GM23248 (cell line): ENCODE measurements around the gene ADK. TPM values are rescaled to one million over a fixed set of nuclear protein-coding genes. Genes with fewer than 3 reads are reported as not detected.
A peak's percentile ranks its signal among the peaks of the same experiment; 100 is the strongest.

Experiments used
- DNase-seq: peaks from one replicate; pipeline ENCODE4 v3.0.0-alpha.2; 2015
- H2AFZ ChIP-seq: fragments of 200-600 bp; sonication (generic); 2 replicates; pipeline ENCODE4 v1.6.1; 2016; ENCODE audit warnings: antibody characterized with exemption
- H3F3A ChIP-seq: fragments of 200-600 bp; sonication (generic); 2 replicates; pipeline ENCODE4 v1.6.1; 2016; ENCODE audit warnings: mild to moderate bottlenecking, antibody characterized with exemption, mixed run types; ENCODE audit not compliant: insufficient read depth
- H3K27ac ChIP-seq: fragments of 200-600 bp; sonication (generic); 2 replicates; pipeline ENCODE4 v1.5.1; 2016; ENCODE audit warnings: mild to moderate bottlenecking
- H3K27me3 ChIP-seq: fragments of 200-600 bp; sonication (generic); replicated peaks from 2 replicates; pipeline ENCODE4 v1.6.1; 2016; ENCODE audit warnings: mild to moderate bottlenecking; ENCODE audit not compliant: insufficient read depth
- H3K36me3 ChIP-seq: fragments of 200-600 bp; sonication (generic); 2 replicates; pipeline ENCODE4 v1.6.1; 2016; ENCODE audit warnings: low read depth, mild to moderate bottlenecking
- H3K4me1 ChIP-seq: fragments of 200-600 bp; sonication (generic); 2 replicates; pipeline ENCODE4 v1.6.1; 2016; ENCODE audit warnings: mild to moderate bottlenecking; ENCODE audit not compliant: insufficient read depth
- H3K4me2 ChIP-seq: fragments of 200-600 bp; sonication (generic); one replicate; pipeline ENCODE4 v1.6.1; 2016; ENCODE audit warnings: mild to moderate bottlenecking; ENCODE audit not compliant: unreplicated experiment
- H3K4me3 ChIP-seq: fragments of 200-600 bp; sonication (generic); 2 replicates; pipeline ENCODE4 v1.5.1; 2016; ENCODE audit warnings: mild to moderate bottlenecking
- H3K79me2 ChIP-seq: fragments of 200-600 bp; sonication (generic); 2 replicates; pipeline ENCODE4 v1.6.1; 2016; ENCODE audit warnings: mild to moderate bottlenecking; ENCODE audit not compliant: insufficient read depth
- H3K9ac ChIP-seq: fragments of 200-600 bp; sonication (generic); 2 replicates; pipeline ENCODE4 v1.6.1; 2016; ENCODE audit warnings: mild to moderate bottlenecking
- H3K9me2 ChIP-seq: fragments of 200-600 bp; sonication (generic); 2 replicates; pipeline ENCODE4 v1.6.1; 2016; ENCODE audit warnings: mixed run types, mild to moderate bottlenecking, moderate library complexity; ENCODE audit not compliant: insufficient read depth
- H3K9me3 ChIP-seq: fragments of 200-600 bp; sonication (generic); one replicate; pipeline ENCODE4 v1.6.1; 2017; ENCODE audit warnings: low read depth
- H4K20me1 ChIP-seq: fragments of 200-600 bp; sonication (generic); 2 replicates; pipeline ENCODE4 v1.6.0; 2016; ENCODE audit not compliant: insufficient read depth
- EZH2 ChIP-seq: fragments of 200-600 bp; sonication (generic); IDR thresholded peaks from 2 replicates; pipeline ENCODE4 v1.6.1; 2018; ENCODE audit warnings: antibody characterized with exemption, mild to moderate bottlenecking; ENCODE audit not compliant: insufficient read depth, poor library complexity, severe bottlenecking
- EZH2phosphoT487 ChIP-seq: fragments of 200-600 bp; sonication (generic); IDR thresholded peaks from 2 replicates; pipeline ENCODE4 v1.6.1; 2018; ENCODE audit warnings: antibody characterized with exemption, moderate library complexity, mild to moderate bottlenecking, low read depth; ENCODE audit not compliant: insufficient read depth
- WGBS, 2 experiments: methylation state at CpG; one replicate each; pipeline ENCODE4 v1.1.6; 2015 to 2017; ENCODE audit warnings: low lambda C conversion rate in 2 of 2, low coverage in 1 of 2; ENCODE audit errors: missing lambda C conversion rate in 2 of 2; 5-methylcytosine and 5-hydroxymethylcytosine counted together
- in situ Hi-C: fragments of 300-500 bp; cut with MboI; formaldehyde crosslinking; loops from 2 replicates; pipeline ENCODE4 v1.15.0; 2020
- polyA plus RNA-seq: library from polyadenylated mRNA; unstranded; fragments of >200 nt; fragmentation: Nextera tagmentation; extraction: Ambion mirVana; gene quantifications from 2 replicates; pipeline ENCODE4 v1.2.1, GENCODE V29; 2016
- total RNA-seq: library from RNA; depleted of rRNA; stranded (reverse); fragments of >200 nt; shearing (Covaris generic); gene quantifications from 2 replicates; pipeline ENCODE4 v1.2.3, GENCODE V29; 2014

ADK gene
- total and polyA plus RNA-seq, 2 experiments from 2014 or later, result 43.7 to 75.1 TPM

GRCh38 chr10:74500026-74500704, 349.1 kb downstream of the ADK start:
- Histone ChIP-seq H3F3A (peaks cover 36% of the 10 kb centered on the region), H3K9ac (peak overlapping the region; percentile 40; the same call in 1 of the 2 replicates), H3K4me2 (peak overlapping the region; percentile 63), H3K4me1 (peaks cover 42% of the 10 kb centered on the region), H3K27ac (peak overlapping the region; percentile 26; the same call in 1 of the 2 replicates), H3K27me3 (no peaks in the 10 kb centered on the region), H4K20me1 (no peaks in the 10 kb centered on the region), H3K9me2 (no peaks in the 10 kb centered on the region), H3K79me2 (no peaks in the 10 kb centered on the region), H2AFZ (no peak overlapping the region), H3K4me3 (peak overlapping the region; percentile 35; the same call in 1 of the 2 replicates), H3K36me3 (no peaks in the 10 kb centered on the region), H3K9me3 (no peaks in the 10 kb centered on the region)
- TF ChIP-seq EZH2phosphoT487 (no peak), EZH2 (no peak)
- 43 to 52% methylated on average over 4 of the region's 4 CpGs for WGBS, 2 experiments
- in situ Hi-C loops, result no loop called here
- DNase-seq, result no peak

- TF ChIP-seq EZH2phosphoT487 (no peak), EZH2 (no peak)
- Histone ChIP-seq H3K4me2 (peak overlapping the region; percentile 63), H3K27ac (peak overlapping the region; percentile 26; the same call in 1 of the 2 replicates), H3K4me3 (peak overlapping the region; percentile 35), H3K79me2 (no peaks in the 10 kb centered on the region), H3K9me3 (no peaks in the 10 kb centered on the region), H3K36me3 (no peaks in the 10 kb centered on the region), H3F3A (peaks cover 36% of the 10 kb centered on the region), H4K20me1 (no peaks in the 10 kb centered on the region), H3K9ac (peak overlapping the region; percentile 40; the same call in 1 of the 2 replicates), H2AFZ (no peak overlapping the region), H3K27me3 (no peaks in the 10 kb centered on the region), H3K9me2 (no peaks in the 10 kb centered on the region), H3K4me1 (peaks cover 42% of the 10 kb centered on the region)
- in situ Hi-C loops, result no loop called here
- DNase-seq, result peak; percentile 50
These were observed 349.8 kb downstream of the ADK start for GRCh38 chr10:74500816-74501215.

GRCh38 chr10:74502963-74503608, 352.1 kb downstream of the ADK start:
- peaks cover 42% of the 10 kb centered on the region for H3K4me1 ChIP-seq
- H2AFZ ChIP-seq, result no peak overlapping the region
- H3K27me3 ChIP-seq, result no peaks in the 10 kb centered on the region
- TF ChIP-seq EZH2phosphoT487, result no peak
- H3K9ac ChIP-seq, result no peak overlapping the region
- 0 out of 2 replicates have a peak overlapping the region, but pooled peaks have one; percentile 2 for H3K4me3 ChIP-seq
- in situ Hi-C loops, result no loop called here
- H3K36me3 ChIP-seq, result no peaks in the 10 kb centered on the region
- 0 out of 2 replicates have a peak, but pooled peaks cover 4% of the 10 kb centered on the region for H3K79me2 ChIP-seq
- DNase-seq, result peak; percentile 71
- H3K4me2 ChIP-seq, result peak overlapping the region; percentile 49
- no peaks in the 10 kb centered on the region for H3K9me2 ChIP-seq
- peaks cover 36% of the 10 kb centered on the region for H3F3A ChIP-seq
- H3K27ac ChIP-seq, result peak overlapping the region; percentile 43
- 90 to 94% methylated on average over 1 of the region's 1 CpG for WGBS, 2 experiments
- H3K9me3 ChIP-seq, result no peaks in the 10 kb centered on the region
- no peaks in the 10 kb centered on the region for H4K20me1 ChIP-seq

- Histone ChIP-seq H4K20me1 (no peaks in the 10 kb centered on the region), H3K9me2 (no peaks in the 10 kb centered on the region), H3K4me2 (no peak overlapping the region), H3F3A (peaks cover 9% of the 10 kb centered on the region), H3K9me3 (no peaks in the 10 kb centered on the region), H3K9ac (no peak overlapping the region), H3K27ac (no peak overlapping the region), H3K4me1 (peaks cover 13% of the 10 kb centered on the region), H2AFZ (no peak overlapping the region), H3K36me3 (no peaks in the 10 kb centered on the region), H3K27me3 (no peaks in the 10 kb centered on the region), H3K79me2 (0 out of 2 replicates have a peak, but pooled peaks cover 4% of the 10 kb centered on the region), H3K4me3 (no peak overlapping the region)
- no peak for DNase-seq
- in situ Hi-C loops, result no loop called here
- WGBS, 2 experiments, result 64 to 80% methylated on average over 1 of the region's 1 CpG
- TF ChIP-seq EZH2phosphoT487 (no peak), EZH2 (no peak)
These were observed 356.9 kb downstream of the ADK start for GRCh38 chr10:74507951-74508350.
